ENCODE data around the gene ARPC5L. TPM values are rescaled to one million over a fixed set of nuclear protein-coding genes. Genes with fewer than 3 reads are reported as not detected.

ARPC5L gene
- total and polyA plus RNA-seq, 2 of the 8 experiments (the other 6 are each of a cell fraction or from before 2014, with no cell fraction given) = 34.1 to 50.6 TPM

- TF ChIP-seq NRF1 (IDR thresholded peaks at IDR 0.05; ENCODE audit: low read depth, low read length) (no peak), FOSL1 (IDR thresholded peaks at IDR 0.05; ENCODE audit: insufficient read depth, low read depth, low read length) (no peak), SIX5 (IDR thresholded peaks at IDR 0.05; ENCODE audit: low read depth, low read length) (no peak), GABPA (IDR thresholded peaks at IDR 0.05; ENCODE audit: borderline replicate concordance, insufficient read depth, low read length) (no peak), TCF12 (IDR thresholded peaks at IDR 0.05; ENCODE audit: low read depth, low read length) (no peak), BRCA1 (IDR thresholded peaks at IDR 0.05; ENCODE audit: low read depth, low read length) (no peak), TBP (IDR thresholded peaks at IDR 0.05; ENCODE audit: low read depth, low read length) (no peak), SIRT6 (IDR thresholded peaks at IDR 0.05; ENCODE audit: low read length) (no peak), SAP30 (IDR thresholded peaks at IDR 0.05; ENCODE audit: insufficient read depth, insufficient replicate concordance, low read length) (no peak), ZNF274 (IDR thresholded peaks at IDR 0.05; ENCODE audit: borderline replicate concordance, extremely low read depth, low read length) (no peak), NANOG (IDR thresholded peaks at IDR 0.05; ENCODE audit: insufficient read depth, low read depth, low read length, poor library complexity, severe bottlenecking) (no peak), E2F6 (IDR thresholded peaks at IDR 0.05) (no peak), ATF3 (IDR thresholded peaks at IDR 0.05; ENCODE audit: insufficient read depth, low read depth, low read length) (no peak), POU5F1 (IDR thresholded peaks at IDR 0.05; ENCODE audit: low read depth, low read length) (no peak), TEAD4 (IDR thresholded peaks at IDR 0.05; ENCODE audit: low read depth, low read length) (no peak), EZH2 (IDR thresholded peaks at IDR 0.05; ENCODE audit: low read depth, low read length, severe bottlenecking) (no peak), CREB1 (IDR thresholded peaks at IDR 0.05) (no peak), HDAC6 (IDR thresholded peaks at IDR 0.05; ENCODE audit: low read depth, low read length) (no peak), SP4 (IDR thresholded peaks at IDR 0.05; ENCODE audit: low read length) (no peak), GTF2F1 (IDR thresholded peaks at IDR 0.05; ENCODE audit: borderline replicate concordance, low read depth, low read length) (no peak), MAX (IDR thresholded peaks at IDR 0.05) (peak; percentile 79), BACH1 (IDR thresholded peaks at IDR 0.05; ENCODE audit: low read length) (no peak), CTBP2 (IDR thresholded peaks at IDR 0.05; ENCODE audit: borderline replicate concordance, insufficient read depth, insufficient read length, low read length) (no peak)
Measured at GRCh38 chr9:124855944-124856765, 5.8 kb upstream of the ARPC5L start (continued).

Measured in H1 (cell line).